GM19238 (cell line): Measurements from ENCODE around the gene F8A1.
"Not testable (repeated sequence)": the region's sequence is repeated elsewhere in the genome, so short reads cannot be mapped to it uniquely, and the experiment has no call there.

Experiments used
- DNase-seq: peaks from one replicate; pipeline ENCODE4 v3.0.0; 2011; ENCODE audit warnings: low spot score; ENCODE audit not compliant: insufficient read length

F8A1 gene

DNA sequence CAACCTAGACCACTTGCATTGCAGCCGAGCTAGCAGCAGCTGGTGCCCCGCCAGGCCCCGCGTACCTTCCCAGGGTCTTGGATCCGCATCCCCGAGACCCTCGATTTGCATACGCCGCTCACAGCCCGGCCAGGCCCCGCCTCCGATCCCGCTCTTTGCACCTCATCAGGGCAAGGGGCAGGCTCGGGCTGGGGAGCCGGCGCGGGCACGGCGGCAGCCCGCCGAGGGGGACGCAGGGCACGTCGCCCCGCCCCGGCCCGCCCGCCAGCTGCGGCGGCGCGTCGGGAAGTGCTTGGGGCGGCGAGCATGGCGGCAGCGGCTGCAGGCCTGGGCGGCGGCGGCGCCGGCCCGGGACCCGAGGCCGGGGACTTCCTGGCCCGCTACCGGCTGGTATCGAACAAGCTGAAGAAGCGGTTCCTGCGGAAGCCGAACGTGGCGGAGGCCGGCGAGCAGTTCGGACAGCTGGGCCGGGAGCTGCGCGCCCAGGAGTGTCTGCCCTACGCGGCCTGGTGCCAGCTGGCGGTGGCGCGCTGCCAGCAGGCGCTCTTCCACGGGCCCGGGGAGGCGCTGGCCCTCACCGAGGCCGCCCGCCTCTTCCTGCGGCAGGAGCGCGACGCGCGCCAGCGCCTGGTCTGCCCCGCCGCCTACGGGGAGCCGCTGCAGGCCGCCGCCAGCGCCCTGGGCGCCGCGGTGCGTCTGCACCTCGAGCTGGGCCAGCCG lies at the start of gene F8A1:
TSS of gene F8A1 (plus strand) at position 287 of the 720 bp plus-strand sequence. CDS start at position 307, 20 bp downstream.
- DNase-seq: not testable (repeated sequence)

DNA sequence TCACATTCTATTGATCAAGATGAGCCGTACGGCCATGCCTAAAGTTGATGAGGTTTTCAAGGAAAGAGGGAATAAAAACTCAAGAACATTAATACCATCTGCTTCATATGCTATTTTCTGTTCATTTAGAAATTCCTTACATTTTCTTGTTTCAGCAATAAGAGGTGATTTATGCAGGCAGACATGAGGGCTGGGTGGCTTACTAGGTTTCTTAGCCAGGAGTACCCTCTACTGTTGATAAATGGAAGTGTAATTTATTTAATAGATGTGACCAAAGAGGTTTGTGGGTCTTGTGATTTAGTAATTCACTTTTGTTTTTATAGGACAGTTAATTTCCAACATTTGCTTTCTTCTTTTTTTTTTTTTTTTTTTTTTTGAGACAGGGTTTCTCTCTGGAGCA lies 45.3 kb upstream of the F8A1 start:
- DNase-seq: no peak

DNA sequence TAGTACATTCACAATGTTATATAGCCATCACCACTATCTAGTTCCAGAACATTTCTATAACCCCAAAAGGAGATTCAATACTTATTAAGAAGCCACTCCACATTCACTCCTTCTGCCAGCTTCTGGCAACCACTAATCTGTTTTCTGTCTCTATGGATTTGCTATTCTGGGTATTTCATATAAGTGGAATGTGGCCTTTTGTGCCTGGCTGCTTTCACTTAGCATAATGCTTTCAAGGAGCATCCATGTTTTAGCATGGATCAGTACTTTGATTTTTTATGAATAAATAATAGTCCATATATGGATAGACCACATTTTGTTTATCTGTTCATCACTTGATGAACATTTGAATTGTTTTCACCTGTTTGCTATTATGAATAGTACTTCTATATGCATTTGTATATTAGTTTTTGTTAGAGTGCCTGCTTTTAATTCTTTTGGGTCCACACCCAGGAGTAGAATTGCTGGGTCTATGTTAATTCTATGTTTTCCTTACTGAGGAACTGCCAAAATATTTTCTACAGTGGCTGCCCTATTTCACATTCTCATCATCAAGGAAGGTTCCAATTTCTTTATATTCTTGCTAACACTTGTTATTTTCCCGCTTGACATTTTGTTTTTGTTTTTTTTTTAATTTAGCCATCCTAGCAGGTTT lies 35.1 kb upstream of the F8A1 start:
- DNase-seq: no peak

DNA sequence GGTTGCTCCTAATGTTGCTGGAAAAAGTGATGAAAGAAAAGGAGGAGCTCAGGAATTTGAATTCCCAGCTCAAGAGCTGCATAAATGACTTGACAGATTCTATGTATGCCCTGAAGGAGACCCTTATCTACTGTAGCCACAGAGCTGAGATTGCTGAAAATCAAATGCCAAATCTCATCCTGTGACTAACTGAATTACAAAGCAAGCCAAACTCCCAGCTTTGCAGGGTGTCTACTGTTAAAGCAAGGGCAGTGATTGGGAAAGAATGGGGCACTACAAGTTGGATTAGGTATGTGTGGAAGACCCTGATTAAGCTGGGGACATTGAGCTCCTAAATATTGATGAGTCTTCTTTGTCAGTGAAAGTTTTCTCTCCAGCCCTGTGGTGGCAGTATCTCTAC lies 30.9 kb upstream of the F8A1 start:
- DNase-seq: no peak

DNA sequence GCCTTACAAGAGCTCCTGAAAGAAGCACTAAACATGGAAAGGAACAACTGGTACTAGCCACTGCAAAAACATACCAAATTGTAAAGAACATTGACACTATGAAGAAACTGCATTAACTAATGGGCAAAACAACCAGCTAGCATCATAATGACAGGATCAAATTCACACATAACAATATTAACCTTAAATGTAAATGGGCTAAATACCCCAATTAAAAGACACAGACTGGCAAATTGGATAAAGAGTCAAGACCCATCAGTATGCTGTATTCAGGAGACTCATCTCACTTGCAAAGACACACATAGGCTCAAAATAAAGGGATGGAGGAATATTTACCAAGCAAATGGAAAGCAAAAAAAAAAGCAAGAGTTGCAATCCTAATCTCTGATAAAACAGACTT lies 17.6 kb upstream of the F8A1 start:
- not testable (repeated sequence) for DNase-seq

DNA sequence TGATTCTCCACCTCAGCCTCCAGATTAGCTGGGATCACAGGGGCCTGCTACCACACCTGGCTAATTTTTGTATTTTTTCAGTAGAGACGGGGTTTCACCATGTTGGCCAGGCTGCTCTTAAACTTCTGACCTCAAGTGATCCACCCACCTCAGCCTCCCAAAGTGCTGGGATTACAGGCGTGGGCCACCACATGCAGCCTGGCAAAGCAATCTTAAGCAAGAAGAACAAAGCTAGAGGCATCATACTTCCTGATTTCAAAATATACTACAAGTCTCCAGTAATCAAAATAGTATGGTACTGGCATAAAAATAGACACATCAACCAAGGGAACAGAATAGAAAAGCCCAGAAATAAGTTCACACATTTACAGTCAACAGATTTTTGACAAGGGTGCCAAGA lies 12.8 kb upstream of the F8A1 start:
- no peak for DNase-seq

DNA sequence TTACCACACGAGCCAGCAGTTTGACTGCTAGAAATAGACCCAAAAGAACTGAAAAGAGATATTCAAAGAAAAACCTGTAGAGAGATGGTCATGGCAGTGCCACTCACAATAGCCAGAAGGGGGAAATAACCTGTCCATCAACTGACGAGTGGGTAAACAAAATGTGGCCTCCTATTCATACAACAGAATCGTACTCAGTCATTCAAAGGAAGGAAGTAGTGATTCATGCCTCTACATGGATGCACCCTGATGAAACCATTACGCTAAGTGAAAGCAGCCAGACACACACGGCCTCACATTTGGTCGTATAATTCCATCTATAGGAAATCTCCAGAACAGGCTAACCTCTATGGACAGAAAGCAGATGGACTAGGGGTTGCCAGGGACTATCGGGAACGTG lies 2.1 kb upstream of the F8A1 start:
- DNase-seq: not testable (repeated sequence)

DNA sequence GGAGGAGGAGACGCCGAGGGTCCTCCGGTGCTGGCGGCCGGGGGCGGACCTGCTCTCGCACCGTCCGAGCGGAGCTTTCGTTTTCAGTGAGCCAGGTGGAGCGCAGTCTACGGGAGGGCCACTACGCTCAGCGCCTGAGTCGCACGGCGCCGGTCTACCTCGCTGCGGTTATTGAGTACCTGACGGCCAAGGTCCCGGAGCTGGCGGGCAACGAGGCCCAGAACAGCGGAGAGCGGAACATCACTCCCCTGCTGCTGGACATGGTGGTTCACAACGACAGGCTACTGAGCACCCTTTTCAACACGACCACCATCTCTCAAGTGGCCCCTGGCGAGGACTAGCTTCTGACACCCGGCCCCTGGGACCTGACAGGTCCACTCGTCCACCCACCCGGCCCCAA lies 1.1 kb upstream of the F8A1 start:
- not testable (repeated sequence) for DNase-seq

DNA sequence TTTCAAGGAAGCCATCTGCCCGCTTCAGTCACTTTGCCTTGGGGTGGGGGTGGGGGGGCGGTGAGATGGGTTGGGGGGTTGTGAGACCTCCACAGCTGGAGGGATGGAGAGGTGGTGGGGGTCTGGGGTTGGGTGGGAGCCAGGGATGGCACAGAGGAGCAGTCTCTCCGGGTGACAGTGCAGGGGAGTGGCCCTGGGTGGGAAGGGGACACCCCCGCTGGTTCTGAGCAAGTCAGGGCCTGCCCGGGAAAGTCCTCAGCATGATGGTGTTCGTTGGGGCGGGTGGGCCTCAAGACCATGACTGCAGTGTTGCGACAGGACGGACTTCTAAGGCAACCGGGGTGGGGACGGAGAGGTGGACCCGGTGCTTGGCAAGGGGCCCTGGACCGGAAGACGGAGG lies 606 bp upstream of the F8A1 start:
- DNase-seq: not testable (repeated sequence)

DNA sequence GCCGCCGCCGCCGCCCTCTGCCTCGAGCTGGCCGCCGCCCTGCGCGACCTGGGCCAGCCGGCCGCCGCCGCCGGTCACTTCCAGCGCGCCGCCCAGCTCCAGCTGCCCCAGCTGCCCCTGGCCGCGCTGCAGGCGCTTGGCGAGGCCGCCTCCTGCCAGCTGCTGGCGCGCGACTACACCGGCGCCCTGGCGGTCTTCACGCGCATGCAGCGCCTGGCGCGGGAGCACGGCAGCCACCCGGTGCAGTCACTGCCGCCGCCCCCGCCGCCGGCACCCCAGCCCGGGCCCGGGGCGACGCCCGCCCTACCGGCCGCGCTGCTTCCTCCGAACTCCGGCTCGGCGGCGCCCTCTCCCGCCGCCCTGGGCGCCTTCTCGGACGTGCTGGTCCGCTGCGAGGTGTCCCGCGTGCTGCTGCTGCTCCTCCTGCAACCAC lies 650 bp downstream of the F8A1 start:
- not testable (repeated sequence) for DNase-seq

DNA sequence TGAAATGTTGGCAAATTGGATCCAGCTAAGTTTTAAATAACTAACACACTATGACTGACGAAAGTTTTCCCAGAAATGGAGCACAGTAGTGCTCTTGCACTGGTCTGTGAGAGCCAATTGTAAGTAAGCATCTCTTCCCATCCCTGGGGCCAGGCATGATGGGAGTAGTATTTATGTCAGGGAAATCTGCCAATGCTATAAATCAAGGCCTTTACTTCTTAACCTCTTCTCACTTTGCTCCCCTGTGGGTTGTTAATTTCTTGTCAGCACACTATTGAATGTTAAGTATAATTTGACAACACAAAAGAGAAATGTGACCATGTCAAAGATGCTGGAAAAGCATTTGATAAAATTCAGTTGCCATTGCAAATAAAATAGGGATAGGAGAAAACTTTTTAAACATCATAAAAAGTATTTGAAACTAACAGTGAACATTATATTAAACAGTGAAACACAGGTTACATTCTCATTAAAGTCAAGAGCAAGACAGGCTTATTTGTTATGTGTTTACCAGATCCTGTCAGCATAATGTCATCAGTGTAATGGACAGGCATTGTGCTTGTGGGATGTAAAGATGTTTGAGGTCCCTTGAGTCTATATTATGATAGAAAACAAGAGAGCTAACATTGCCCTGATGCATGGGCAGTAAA lies 5.0 kb downstream of the F8A1 start:
- no peak for DNase-seq

DNA sequence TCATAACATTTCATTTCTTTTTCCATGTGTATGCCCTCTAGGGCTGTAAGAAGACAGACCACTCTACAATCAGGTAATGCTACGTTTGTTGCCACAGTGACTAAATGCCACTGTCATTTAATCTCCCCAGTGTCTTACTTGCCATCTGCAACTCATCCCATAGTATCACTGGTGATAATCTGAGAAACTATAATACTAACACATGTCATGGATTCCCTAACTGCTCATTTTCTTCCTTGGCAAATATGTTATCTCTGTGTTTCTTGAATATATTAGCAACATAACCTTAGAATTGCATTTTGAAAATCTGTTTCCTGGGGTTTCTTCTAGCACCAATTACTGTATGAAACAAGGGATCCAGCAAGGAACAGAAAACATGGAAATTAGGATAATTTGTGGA lies 6.1 kb downstream of the F8A1 start:
- no peak for DNase-seq

DNA sequence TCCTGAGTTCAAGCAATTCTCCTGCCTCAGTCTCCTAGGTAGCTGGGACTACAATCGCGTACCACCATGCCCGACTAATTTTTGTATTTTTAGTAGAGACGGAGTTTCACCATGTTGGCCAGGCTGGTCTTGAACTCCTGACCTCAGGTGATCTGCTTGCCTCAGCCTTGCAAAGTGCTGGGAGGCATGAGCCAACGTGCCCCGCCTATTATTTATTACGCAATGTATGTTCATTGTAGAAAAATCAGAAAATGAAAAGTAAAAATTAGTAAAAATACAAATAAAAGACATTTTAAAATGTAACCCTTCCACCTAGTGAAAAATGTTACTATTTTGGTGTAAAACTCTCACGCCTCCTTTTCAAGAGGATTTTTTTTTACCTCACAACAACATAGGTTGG lies 14.2 kb downstream of the F8A1 start:
- DNase-seq: no peak

DNA sequence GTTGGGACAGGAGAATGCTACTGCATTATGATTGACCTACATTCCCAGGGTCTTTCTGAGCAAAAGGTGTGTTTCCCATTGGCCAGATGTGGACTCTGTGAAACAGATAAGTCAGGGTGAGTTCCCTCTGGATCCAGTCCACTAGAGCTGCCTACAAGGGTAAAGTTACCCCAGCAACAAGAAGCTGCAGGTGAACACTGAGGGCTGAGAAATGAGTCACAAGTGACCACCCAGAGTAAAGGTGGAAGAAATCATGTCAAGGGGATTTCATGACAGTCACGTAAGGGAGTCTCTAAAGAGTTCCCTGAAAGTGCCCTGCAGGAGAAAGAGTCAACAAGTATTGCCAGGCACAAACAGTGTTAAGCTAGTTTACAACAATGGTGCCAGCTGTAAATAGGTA lies 16.3 kb downstream of the F8A1 start:
- no peak for DNase-seq

DNA sequence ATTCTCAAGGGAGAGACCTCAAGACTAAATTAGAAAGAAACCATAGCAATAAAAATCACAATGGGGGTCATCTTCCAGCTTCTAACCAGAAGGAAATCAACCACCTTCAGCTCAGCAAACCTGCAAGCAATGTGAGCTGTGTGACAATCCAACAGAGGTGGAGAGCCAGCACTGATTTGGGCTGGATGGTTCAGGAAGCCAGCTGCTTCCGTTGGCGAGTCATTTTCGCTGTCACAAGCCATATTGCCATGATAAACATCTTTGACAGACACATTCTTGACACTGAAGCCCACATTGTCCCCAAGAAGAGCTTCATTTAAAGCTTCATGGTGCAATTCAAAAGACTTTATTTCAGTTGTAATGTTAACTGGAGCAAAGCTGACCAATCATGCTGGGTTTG lies 22.7 kb downstream of the F8A1 start:
- no peak for DNase-seq

DNA sequence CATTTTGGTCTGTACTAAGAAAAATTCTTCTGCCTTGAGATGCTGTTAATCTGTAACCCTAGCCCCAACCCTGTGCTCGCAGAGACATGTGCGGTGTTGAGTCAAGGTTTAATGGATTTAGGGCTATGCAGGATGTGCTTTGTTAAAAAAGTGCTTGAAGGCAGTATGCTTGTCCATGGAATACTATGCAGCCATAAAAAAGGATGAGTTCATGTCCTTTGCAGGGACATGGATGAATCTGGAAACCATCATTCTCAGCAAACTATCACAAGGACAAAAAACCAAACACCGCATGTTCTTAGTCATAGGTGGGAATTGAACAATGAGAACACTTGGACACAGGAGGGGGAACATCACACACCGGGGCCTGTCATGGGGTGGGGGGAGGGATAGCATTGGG lies 23.9 kb downstream of the F8A1 start:
- DNase-seq: not testable (repeated sequence)

DNA sequence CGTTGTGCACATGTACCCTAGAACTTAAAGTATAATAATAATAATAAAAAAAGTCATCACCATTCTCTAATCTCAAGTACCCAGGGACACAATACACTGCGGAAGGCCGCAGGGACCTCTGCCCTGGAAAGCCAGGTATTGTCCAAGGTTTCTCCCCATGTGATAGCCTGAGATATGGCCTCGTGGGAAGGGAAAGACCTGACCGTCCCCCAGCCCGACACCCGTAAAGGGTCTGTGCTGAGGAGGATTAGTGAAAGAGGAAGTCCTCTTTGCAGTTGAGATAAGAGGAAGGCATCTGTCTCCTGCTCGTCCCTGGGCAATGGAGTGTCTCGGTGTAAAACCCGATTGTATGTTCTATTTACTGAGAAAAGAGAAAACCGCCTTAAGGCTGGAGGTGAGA lies 24.4 kb downstream of the F8A1 start:
- not testable (repeated sequence) for DNase-seq

DNA sequence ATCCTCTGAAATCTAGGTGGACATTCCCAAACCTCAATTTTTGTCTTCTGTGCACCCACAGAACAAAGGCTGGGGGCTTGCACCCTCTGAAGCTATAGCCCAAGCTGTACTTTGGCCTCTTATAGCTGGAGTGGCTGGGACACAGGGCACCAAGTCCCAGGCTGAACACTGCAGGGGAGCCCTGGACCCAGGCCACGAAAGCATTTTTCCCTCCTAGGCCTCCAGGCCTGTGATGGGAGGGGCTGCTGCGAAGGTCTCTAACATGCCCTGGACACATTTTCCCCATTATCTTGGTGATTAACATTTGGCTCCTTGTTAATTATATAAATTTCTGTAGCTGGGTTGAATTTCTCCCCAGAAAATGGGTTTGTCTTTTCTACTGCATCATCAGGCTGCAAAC lies 27.9 kb downstream of the F8A1 start:
- DNase-seq: no peak

DNA sequence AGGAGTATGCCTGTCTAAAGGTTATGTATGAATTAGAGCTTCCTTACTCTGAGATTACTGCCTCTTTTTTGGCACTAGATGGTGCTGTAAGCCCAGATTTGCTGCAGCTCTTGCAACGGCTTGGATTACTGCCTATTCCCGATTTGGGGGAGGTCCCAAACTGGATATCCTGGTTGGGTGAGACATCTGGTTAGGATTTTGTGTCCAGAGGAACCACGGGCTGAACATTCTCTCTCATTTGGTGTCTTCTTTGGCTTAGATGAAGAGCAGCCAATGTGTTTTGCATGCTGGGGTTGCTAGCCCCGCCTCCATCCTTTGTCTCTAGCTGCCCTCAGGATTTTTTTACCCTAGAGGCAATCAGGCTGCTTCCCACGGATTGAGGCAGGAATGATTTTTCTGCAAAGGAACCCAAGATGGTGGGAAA lies 31.9 kb downstream of the F8A1 start:
- peak; percentile 12 for DNase-seq

DNA sequence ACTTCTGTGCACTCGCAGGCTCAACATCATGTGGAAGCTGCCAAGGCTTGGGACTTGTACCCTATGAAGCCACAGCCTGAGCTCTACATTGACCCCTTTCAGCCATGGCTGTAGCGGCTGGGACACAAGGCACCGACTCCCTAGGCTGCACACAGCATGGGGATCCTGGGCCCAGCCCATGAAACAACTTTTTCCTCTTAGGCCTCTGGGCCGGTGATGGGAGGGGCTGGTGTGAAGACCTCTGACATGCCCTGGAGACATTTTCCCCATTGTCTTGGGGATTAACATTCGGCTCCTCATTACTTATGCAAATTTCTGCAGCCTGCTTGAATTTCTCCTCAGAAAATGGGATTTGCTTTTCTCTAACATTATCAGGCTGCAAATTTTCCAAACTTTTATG lies 38.6 kb downstream of the F8A1 start:
- DNase-seq: not testable (repeated sequence)
